HL-60 (cell line): Measurements from ENCODE around the gene RIBC2.

Source experiments
- POLR2AphosphoS5 ChIP-seq: IDR thresholded peaks from 2 replicates; pipeline ENCODE4 v1.6.1; 2012; ENCODE audit warnings: low read depth
- TF ChIP-seq, protein P1 (sequence below): IDR thresholded peaks from one replicate; pipeline ENCODE4 v1.5.1; 2011; ENCODE audit warnings: low read length, control low read depth, inconsistent platforms; ENCODE audit not compliant: insufficient read depth

DNA sequence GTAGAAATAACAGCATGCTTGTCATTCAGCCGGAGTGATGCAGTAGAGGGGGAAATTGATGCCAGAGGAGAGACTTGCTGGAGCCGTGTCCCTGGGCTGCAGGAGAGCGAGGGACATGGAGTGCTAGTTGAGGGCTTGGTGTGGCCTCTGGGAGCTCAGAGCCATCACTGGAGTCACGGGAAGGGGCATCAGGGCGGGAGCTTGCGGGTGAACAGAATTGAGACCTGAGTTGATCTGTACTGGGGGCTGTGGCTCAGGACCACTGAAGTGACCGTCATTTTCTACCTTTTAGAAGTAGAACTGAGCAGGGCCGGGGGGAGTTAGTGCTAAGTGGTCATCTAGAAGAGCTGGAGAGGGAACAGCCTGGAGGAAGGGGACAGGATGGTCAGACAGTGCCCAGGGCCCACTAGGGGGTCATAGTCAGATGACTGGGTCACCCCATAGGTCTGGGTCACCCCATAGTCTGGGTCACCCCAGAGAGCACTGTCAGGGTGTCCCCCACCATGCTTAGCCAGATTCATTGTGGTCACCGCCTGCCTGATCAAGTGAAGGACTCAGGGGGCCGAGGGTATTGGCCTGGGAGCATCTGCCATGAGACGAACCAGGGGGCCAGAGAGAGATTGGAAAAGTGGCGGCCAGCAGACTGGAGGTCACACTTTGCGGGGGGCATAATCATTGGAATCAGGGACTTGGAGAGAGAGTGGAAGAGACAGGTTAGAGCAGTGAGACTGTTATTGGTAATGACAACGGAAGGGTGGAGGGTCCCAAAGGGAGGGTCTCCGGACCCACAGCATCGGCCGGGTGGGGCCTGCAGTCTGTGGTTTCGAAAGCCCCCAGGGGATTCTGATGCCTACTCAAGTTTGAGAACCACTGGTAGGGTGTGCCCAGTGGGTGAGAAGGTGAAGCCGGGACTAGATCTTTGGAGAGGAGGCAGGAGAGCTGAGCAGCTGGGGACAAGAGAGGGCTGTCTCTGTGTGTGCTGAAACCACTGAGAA, 15.2 kb downstream of the RIBC2 start:
- TF ChIP-seq, protein P1, sequence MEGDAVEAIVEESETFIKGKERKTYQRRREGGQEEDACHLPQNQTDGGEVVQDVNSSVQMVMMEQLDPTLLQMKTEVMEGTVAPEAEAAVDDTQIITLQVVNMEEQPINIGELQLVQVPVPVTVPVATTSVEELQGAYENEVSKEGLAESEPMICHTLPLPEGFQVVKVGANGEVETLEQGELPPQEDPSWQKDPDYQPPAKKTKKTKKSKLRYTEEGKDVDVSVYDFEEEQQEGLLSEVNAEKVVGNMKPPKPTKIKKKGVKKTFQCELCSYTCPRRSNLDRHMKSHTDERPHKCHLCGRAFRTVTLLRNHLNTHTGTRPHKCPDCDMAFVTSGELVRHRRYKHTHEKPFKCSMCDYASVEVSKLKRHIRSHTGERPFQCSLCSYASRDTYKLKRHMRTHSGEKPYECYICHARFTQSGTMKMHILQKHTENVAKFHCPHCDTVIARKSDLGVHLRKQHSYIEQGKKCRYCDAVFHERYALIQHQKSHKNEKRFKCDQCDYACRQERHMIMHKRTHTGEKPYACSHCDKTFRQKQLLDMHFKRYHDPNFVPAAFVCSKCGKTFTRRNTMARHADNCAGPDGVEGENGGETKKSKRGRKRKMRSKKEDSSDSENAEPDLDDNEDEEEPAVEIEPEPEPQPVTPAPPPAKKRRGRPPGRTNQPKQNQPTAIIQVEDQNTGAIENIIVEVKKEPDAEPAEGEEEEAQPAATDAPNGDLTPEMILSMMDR: no peak
- TF ChIP-seq POLR2AphosphoS5: no peak
